Left ventricle myocardium inferior (tissue), 1 donor: ENCODE results near the gene PCDHGA6. TPM values are rescaled to one million over a fixed set of nuclear protein-coding genes. Genes with fewer than 3 reads are reported as not detected.
A peak's percentile ranks its signal among the peaks of the same experiment; 100 is the strongest.
"Not testable (repeated sequence)": the region's sequence is repeated elsewhere in the genome, so short reads cannot be mapped to it uniquely, and the experiment has no call there.

Experiments used
- DNase-seq: peaks from one replicate; pipeline ENCODE4 v3.0.0-alpha.2; 2020
- H3K27ac ChIP-seq: fragments of 200-600 bp; replicated peaks from 2 replicates; pipeline ENCODE4 v1.8.0; 2021
- H3K27me3 ChIP-seq: fragments of 200-600 bp; 2 replicates; pipeline ENCODE4 v1.8.0; 2021; ENCODE audit warnings: low read depth
- H3K36me3 ChIP-seq: fragments of 200-600 bp; 2 replicates; pipeline ENCODE4 v1.8.0; 2021
- H3K4me1 ChIP-seq: fragments of 200-600 bp; 2 replicates; pipeline ENCODE4 v1.8.0; 2021
- H3K4me3 ChIP-seq: fragments of 200-600 bp; 2 replicates; pipeline ENCODE4 v1.8.0; 2021; ENCODE audit warnings: mild to moderate bottlenecking, moderate library complexity
- H3K9me3 ChIP-seq: fragments of 200-600 bp; replicated peaks from 2 replicates; pipeline ENCODE4 v1.8.0; 2021
- intact Hi-C: fragments of 100-400 bp; cut with micrococcal nuclease; formaldehyde crosslinking; loops from one replicate; pipeline ENCODE4 v1.11.0; 2022
- total RNA-seq: library from RNA; stranded (reverse); fragmentation: NEBNext Ultra II Directional; extraction: Animal tissue kit (Norgen Biotek cat#: 25700); gene quantifications from one replicate; pipeline ENCODE4 v1.2.1, GENCODE V29; 2021
- TF ChIP-seq, protein P1 (sequence below): fragments of 200-600 bp; IDR thresholded peaks from 2 replicates; pipeline ENCODE4 v1.8.0; 2021; ENCODE audit warnings: antibody characterized with exemption, mild to moderate bottlenecking, borderline replicate concordance
- donor health status: DM: no; HTN: yes; CAD: no; lungs with severe emphysema.

The PCDHGA6 gene
- total RNA-seq, 1 donor from 2014 or later, result 5.6 TPM

DNA sequence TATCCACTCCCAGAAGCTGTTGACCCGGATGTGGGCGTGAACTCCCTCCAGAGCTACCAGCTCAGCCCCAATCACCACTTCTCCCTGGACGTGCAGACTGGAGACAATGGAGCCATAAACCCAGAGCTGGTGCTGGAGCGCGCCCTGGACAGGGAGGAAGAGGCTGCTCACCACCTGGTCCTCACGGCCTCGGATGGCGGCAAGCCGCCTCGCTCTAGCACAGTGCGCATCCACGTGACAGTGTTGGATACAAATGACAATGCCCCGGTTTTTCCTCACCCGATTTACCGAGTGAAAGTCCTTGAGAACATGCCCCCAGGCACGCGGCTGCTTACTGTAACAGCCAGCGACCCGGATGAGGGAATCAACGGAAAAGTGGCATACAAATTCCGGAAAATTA, 19.6 kb downstream of the PCDHGA6 start:
- TF ChIP-seq, protein P1, sequence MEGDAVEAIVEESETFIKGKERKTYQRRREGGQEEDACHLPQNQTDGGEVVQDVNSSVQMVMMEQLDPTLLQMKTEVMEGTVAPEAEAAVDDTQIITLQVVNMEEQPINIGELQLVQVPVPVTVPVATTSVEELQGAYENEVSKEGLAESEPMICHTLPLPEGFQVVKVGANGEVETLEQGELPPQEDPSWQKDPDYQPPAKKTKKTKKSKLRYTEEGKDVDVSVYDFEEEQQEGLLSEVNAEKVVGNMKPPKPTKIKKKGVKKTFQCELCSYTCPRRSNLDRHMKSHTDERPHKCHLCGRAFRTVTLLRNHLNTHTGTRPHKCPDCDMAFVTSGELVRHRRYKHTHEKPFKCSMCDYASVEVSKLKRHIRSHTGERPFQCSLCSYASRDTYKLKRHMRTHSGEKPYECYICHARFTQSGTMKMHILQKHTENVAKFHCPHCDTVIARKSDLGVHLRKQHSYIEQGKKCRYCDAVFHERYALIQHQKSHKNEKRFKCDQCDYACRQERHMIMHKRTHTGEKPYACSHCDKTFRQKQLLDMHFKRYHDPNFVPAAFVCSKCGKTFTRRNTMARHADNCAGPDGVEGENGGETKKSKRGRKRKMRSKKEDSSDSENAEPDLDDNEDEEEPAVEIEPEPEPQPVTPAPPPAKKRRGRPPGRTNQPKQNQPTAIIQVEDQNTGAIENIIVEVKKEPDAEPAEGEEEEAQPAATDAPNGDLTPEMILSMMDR, result no peak
- DNase-seq, result no peak
- H3K27me3 ChIP-seq, result no peaks in the 10 kb centered on the region
- intact Hi-C loops, result no loop called here
- H3K4me1 ChIP-seq, result peaks cover 27% of the 10 kb centered on the region
- peaks cover 94% of the 10 kb centered on the region for H3K9me3 ChIP-seq
- H3K27ac ChIP-seq, result no peak overlapping the region
- peaks cover 35% of the 10 kb centered on the region for H3K36me3 ChIP-seq
- H3K4me3 ChIP-seq, result no peak overlapping the region

DNA sequence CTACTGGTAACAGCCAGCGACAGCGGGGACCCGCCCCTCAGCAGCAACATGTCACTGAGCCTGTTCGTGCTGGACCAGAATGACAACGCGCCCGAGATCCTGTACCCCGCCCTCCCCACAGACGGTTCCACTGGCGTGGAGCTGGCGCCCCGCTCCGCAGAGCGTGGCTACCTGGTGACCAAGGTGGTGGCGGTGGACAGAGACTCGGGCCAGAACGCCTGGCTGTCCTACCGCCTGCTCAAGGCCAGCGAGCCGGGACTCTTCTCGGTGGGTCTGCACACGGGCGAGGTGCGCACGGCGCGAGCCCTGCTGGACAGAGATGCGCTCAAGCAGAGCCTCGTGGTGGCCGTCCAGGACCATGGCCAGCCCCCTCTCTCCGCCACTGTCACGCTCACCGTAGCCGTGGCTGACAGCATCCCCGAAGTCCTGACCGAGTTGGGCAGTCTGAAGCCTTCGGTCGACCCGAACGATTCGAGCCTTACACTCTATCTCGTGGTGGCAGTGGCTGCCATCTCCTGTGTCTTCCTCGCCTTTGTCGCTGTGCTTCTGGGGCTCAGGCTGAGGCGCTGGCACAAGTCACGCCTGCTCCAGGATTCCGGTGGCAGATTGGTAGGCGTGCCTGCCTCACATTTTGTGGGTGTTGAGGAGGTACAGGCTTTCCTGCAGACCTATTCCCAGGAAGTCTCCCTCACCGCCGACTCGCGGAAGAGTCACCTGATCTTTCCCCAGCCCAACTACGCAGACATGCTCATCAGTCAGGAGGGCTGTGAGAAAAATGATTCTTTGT, 20.9 kb downstream of the PCDHGA6 start:
- H3K27ac ChIP-seq, H3K4me3 ChIP-seq, H3K27me3 ChIP-seq, DNase-seq, intact Hi-C loops: not testable (repeated sequence)
- H3K36me3 ChIP-seq, result peaks cover 30% of the 10 kb centered on the region
- H3K4me1 ChIP-seq, result peaks cover 32% of the 10 kb centered on the region
- H3K9me3 ChIP-seq, result peaks cover 93% of the 10 kb centered on the region

DNA sequence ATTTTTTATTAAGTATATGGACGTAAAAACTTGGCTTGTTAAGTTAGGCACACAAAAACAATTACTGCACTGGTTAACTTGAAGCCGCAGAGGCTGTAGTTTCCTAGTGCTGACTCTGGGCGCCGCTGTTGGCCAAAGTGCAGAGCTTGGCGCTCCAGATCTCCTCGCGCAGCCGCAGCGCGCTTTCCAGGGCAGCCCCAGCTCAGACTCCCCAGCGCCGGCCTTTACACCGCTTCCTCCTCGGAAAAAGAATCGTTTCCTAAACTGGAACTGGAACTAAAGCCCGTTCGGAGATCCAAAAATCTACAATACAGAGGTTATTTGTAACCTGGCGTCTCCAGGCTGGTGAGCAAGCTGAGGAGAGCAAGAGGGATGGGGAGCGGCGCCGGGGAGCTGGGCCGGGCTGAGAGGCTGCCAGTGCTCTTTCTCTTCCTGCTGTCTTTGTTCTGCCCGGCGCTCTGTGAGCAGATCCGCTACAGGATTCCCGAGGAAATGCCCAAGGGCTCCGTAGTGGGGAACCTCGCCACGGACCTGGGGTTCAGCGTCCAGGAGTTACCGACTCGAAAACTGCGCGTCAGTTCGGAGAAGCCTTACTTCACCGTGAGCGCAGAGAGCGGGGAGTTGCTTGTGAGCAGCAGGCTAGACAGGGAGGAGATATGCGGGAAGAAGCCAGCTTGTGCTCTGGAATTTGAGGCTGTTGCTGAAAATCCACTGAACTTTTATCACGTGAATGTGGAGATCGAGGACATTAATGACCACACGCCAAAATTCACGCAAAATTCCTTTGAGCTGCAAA, 24.3 kb downstream of the PCDHGA6 start, which contains the start of gene PCDHGB5:
Gene PCDHGB5, plus strand, starts transcription at position 192 of the 796 bp plus-strand sequence. Its CDS starts 181 bp downstream, at position 373.
- peak within 1 kb of the TSS; percentile 61 for H3K27ac ChIP-seq
- peaks cover 25% of the 10 kb centered on the region for H3K36me3 ChIP-seq
- TF ChIP-seq, protein P1, result peak; percentile 73
- H3K4me3 ChIP-seq, result peak within 1 kb of the TSS; percentile 59
- intact Hi-C loops, H3K27me3 ChIP-seq: not testable (repeated sequence)
- peaks cover 24% of the 10 kb centered on the region for H3K4me1 ChIP-seq
- DNase-seq, result peak; percentile 48
- peaks cover 93% of the 10 kb centered on the region for H3K9me3 ChIP-seq

DNA sequence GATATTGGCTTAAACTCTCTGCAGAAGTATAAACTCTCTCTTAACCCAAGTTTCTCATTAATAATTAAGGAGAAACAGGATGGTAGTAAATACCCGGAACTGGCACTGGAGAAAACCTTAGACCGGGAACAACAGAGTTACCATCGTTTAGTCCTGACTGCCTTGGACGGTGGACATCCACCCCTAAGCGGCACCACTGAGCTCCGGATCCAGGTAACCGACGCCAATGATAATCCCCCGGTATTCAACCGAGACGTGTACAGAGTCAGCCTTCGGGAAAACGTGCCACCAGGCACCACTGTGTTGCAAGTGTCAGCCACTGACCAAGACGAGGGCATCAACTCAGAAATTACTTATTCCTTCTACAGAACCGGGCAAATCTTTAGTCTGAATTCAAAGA, 24.9 kb downstream of the PCDHGA6 start:
- peaks cover 23% of the 10 kb centered on the region for H3K36me3 ChIP-seq
- DNase-seq, result no peak
- peak overlapping the region; percentile 18 for H3K27ac ChIP-seq
- peak overlapping the region; percentile 39 for H3K4me3 ChIP-seq
- TF ChIP-seq, protein P1, result no peak
- peaks cover 93% of the 10 kb centered on the region for H3K9me3 ChIP-seq
- intact Hi-C loops, result no loop called here
- peaks cover 24% of the 10 kb centered on the region for H3K4me1 ChIP-seq
- no peaks in the 10 kb centered on the region for H3K27me3 ChIP-seq

DNA sequence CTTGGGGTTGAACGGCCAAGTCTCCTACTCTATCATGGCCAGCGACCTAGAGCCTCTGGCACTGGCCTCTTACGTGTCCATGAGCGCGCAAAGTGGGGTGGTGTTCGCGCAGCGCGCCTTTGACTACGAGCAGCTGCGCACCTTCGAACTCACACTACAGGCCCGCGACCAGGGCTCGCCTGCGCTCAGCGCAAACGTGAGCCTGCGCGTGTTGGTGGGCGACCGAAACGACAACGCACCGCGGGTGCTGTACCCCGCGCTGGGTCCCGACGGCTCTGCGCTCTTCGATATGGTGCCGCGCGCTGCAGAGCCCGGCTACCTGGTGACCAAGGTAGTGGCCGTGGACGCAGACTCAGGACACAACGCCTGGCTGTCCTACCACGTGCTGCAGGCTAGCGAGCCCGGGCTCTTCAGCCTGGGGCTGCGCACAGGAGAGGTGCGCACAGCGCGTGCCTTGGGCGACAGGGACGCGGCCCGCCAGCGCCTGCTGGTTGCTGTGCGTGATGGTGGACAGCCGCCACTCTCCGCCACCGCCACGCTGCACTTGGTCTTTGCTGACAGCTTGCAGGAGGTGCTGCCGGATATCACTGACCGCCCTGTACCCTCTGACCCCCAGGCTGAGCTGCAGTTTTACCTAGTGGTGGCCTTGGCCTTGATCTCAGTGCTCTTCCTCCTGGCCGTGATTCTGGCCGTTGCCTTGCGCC, 26.0 kb downstream of the PCDHGA6 start:
- peaks cover 24% of the 10 kb centered on the region for H3K4me1 ChIP-seq
- H3K27me3 ChIP-seq, result no peaks in the 10 kb centered on the region
- peaks cover 23% of the 10 kb centered on the region for H3K36me3 ChIP-seq
- no peak overlapping the region for H3K27ac ChIP-seq
- H3K9me3 ChIP-seq, result peaks cover 93% of the 10 kb centered on the region
- intact Hi-C loops, result no loop called here
- DNase-seq, result no peak
- TF ChIP-seq, protein P1, result no peak
- H3K4me3 ChIP-seq, result peak overlapping the region; percentile 24
